KMS-11 (cell line): Measurements from ENCODE around the gene HNRNPK.

Experiments
- H2AFZ ChIP-seq: fragments of 200-600 bp; sonication (generic); 2 replicates; pipeline ENCODE4 v1.6.1; 2016; ENCODE audit warnings: antibody characterized with exemption, mixed run types, low read depth
- H3K27ac ChIP-seq: fragments of 200-600 bp; sonication (generic); 2 replicates; pipeline ENCODE4 v1.6.1; 2016; ENCODE audit warnings: mild to moderate bottlenecking, mixed run types
- H3K27me3 ChIP-seq: fragments of 200-600 bp; sonication (generic); 2 replicates; pipeline ENCODE4 v1.6.1; 2017; ENCODE audit warnings: mild to moderate bottlenecking, low read depth, mixed run types, moderate library complexity; ENCODE audit not compliant: insufficient read depth
- H3K36me3 ChIP-seq: fragments of 200-600 bp; sonication (generic); 2 replicates; pipeline ENCODE4 v1.6.1; 2017; ENCODE audit warnings: mild to moderate bottlenecking, mixed run types; ENCODE audit not compliant: insufficient read depth
- H3K4me1 ChIP-seq: fragments of 200-600 bp; sonication (generic); 2 replicates; pipeline ENCODE4 v1.6.1; 2016; ENCODE audit warnings: mild to moderate bottlenecking, low read depth, mixed run types; ENCODE audit not compliant: poor library complexity, severe bottlenecking
- H3K4me2 ChIP-seq: fragments of 200-600 bp; sonication (generic); 2 replicates; pipeline ENCODE4 v1.7.0; 2016; ENCODE audit warnings: mild to moderate bottlenecking, mixed run types
- H3K4me3 ChIP-seq: fragments of 200-600 bp; sonication (generic); IDR thresholded peaks from 2 replicates; pipeline ENCODE4 v1.6.1; 2017; ENCODE audit warnings: low read depth, low read length, mixed read lengths; ENCODE audit not compliant: insufficient read depth
- H3K79me2 ChIP-seq: fragments of 200-600 bp; sonication (generic); 2 replicates; pipeline ENCODE4 v1.6.1; 2016; ENCODE audit warnings: low read depth, mixed run types; ENCODE audit not compliant: insufficient read depth
- H3K9ac ChIP-seq: fragments of 200-600 bp; sonication (generic); 2 replicates; pipeline ENCODE4 v1.6.1; 2016; ENCODE audit warnings: mild to moderate bottlenecking, mixed run types
- H4K20me1 ChIP-seq: fragments of 200-600 bp; sonication (generic); 2 replicates; pipeline ENCODE4 v1.6.1; 2016; ENCODE audit warnings: mild to moderate bottlenecking, mixed run types; ENCODE audit not compliant: insufficient read depth
- TF ChIP-seq, protein P1 (sequence below): fragments of 200-600 bp; sonication (generic); conservative IDR thresholded peaks from 2 replicates; pipeline ENCODE4 v1.6.1; 2017; ENCODE audit warnings: low read depth, mild to moderate bottlenecking, antibody characterized with exemption, low read length, moderate library complexity, mixed read lengths

The HNRNPK gene

GRCh38 chr9:83971485-83971884 lies 8.5 kb downstream of the HNRNPK start:
- H3K27ac ChIP-seq = no peak overlapping the region
- peaks cover 65% of the 10 kb centered on the region for H3K36me3 ChIP-seq
- no peak overlapping the region for H3K4me3 ChIP-seq

DNA sequence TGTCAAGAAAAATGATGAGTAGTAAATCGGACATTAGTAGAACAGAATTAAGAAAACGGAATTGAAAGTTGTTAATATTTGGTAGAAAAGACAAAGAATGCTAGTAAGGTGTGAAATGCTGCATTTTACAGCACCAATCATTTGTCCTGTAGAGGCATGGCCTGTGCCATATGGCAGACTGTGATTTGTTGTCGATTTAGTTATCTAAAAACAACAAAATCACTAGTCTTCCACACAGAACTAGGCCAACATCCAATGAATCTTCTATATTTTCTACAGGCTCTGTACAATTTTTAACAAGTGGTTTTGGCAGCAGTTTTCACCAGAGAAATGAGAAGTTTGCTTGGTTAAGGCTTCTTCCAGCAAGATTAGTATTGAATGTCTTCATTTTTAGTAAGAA lies 10.4 kb downstream of the HNRNPK start:
- Histone ChIP-seq H3K79me2 (peaks cover 43% of the 10 kb centered on the region), H3K36me3 (peaks cover 49% of the 10 kb centered on the region; the same call in 1 of the 2 replicates), H3K27me3 (no peaks in the 10 kb centered on the region), H4K20me1 (peaks cover 32% of the 10 kb centered on the region), H3K4me2 (no peak overlapping the region), H3K4me3 (no peak overlapping the region), H3K4me1 (peaks cover 12% of the 10 kb centered on the region), H3K27ac (no peak overlapping the region), H2AFZ (no peak overlapping the region), H3K9ac (no peak overlapping the region)
- TF ChIP-seq, protein P1, sequence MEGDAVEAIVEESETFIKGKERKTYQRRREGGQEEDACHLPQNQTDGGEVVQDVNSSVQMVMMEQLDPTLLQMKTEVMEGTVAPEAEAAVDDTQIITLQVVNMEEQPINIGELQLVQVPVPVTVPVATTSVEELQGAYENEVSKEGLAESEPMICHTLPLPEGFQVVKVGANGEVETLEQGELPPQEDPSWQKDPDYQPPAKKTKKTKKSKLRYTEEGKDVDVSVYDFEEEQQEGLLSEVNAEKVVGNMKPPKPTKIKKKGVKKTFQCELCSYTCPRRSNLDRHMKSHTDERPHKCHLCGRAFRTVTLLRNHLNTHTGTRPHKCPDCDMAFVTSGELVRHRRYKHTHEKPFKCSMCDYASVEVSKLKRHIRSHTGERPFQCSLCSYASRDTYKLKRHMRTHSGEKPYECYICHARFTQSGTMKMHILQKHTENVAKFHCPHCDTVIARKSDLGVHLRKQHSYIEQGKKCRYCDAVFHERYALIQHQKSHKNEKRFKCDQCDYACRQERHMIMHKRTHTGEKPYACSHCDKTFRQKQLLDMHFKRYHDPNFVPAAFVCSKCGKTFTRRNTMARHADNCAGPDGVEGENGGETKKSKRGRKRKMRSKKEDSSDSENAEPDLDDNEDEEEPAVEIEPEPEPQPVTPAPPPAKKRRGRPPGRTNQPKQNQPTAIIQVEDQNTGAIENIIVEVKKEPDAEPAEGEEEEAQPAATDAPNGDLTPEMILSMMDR = no peak

More at GRCh38 chr9:83971485-83971884, 8.5 kb downstream of the HNRNPK start:
- TF ChIP-seq, protein P1 = no peak
- Histone ChIP-seq H3K9ac (no peak overlapping the region), H3K4me1 (peaks cover 23% of the 10 kb centered on the region), H3K27me3 (no peaks in the 10 kb centered on the region), H4K20me1 (peaks cover 51% of the 10 kb centered on the region), H2AFZ (no peak overlapping the region), H3K79me2 (peaks cover 62% of the 10 kb centered on the region), H3K4me2 (no peak overlapping the region)

DNA sequence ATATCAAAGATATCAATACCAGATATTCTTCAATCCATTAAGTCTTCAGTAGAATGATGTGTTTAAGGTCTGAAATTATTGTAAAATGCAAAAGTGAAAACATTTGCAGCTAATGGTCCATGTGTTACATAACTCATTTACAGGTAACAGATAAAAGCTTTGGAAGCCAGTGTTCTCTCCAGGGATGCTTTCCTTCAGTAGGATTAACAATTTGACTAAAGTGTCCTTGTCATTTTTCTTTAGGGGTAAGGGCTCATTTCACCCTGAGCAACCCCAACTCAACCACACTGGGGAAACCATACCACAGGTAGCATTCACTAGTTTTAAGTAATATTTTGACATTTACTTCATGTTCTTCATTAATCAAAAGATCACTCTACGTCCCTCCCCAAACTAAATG lies 12.9 kb downstream of the HNRNPK start:
- Histone ChIP-seq H3K27me3 (no peaks in the 10 kb centered on the region), H3K4me2 (no peak overlapping the region), H3K27ac (no peak overlapping the region; the same call in 1 of the 2 replicates), H3K4me1 (peaks cover 8% of the 10 kb centered on the region), H4K20me1 (peaks cover 8% of the 10 kb centered on the region), H2AFZ (no peak overlapping the region), H3K79me2 (peaks cover 19% of the 10 kb centered on the region), H3K4me3 (no peak overlapping the region), H3K9ac (no peak overlapping the region), H3K36me3 (peaks cover 26% of the 10 kb centered on the region; the same call in 1 of the 2 replicates)
- TF ChIP-seq, protein P1 = no peak

GRCh38 chr9:83966209-83966582 lies 13.8 kb downstream of the HNRNPK start:
- peaks cover 10% of the 10 kb centered on the region; the same call in 1 of the 2 replicates for H3K79me2 ChIP-seq
- no peak overlapping the region for H3K4me2 ChIP-seq
- no peaks in the 10 kb centered on the region for H3K27me3 ChIP-seq
- peaks cover 8% of the 10 kb centered on the region for H3K4me1 ChIP-seq
- peaks cover 17% of the 10 kb centered on the region; the same call in 1 of the 2 replicates for H3K36me3 ChIP-seq
- TF ChIP-seq, protein P1 = no peak
- H3K27ac ChIP-seq = no peak overlapping the region
- H4K20me1 ChIP-seq = no peaks in the 10 kb centered on the region; the same call in 1 of the 2 replicates
- H3K9ac ChIP-seq = no peak overlapping the region
- H2AFZ ChIP-seq = no peak overlapping the region
- H3K4me3 ChIP-seq = no peak overlapping the region
